Cardiac muscle cell (in vitro differentiated cells and primary cell): ENCODE measurements around the gene TDRD1. TPM values are rescaled to one million over a fixed set of nuclear protein-coding genes. Genes with fewer than 3 reads are reported as not detected.
A peak's percentile ranks its signal among the peaks of the same experiment; 100 is the strongest.
"Not testable (repeated sequence)": the region's sequence is repeated elsewhere in the genome, so short reads cannot be mapped to it uniquely, and the experiment has no call there.

Experiments used
- DNase-seq, 2 donors: peaks; one replicate each; pipeline versions ENCODE4 v3.0.0 to v3.0.0-alpha.2; 2010 to 2017; ENCODE audit warnings: low read depth in 1 of 2, low spot score in 1 of 2
- H3K27ac ChIP-seq: fragments of 200-600 bp; sonication (generic); 2 replicates; pipeline ENCODE4 v1.5.1; 2016
- H3K27me3 ChIP-seq: fragments of 200-600 bp; sonication (generic); 2 replicates; pipeline ENCODE4 v1.6.0; 2016; ENCODE audit warnings: control low read depth
- H3K36me3 ChIP-seq: fragments of 200-600 bp; sonication (generic); 2 replicates; pipeline ENCODE4 v1.5.1; 2016; ENCODE audit warnings: control low read depth
- H3K4me1 ChIP-seq: fragments of 200-600 bp; sonication (generic); 2 replicates; pipeline ENCODE4 v1.8.1; 2017; ENCODE audit warnings: low read depth, mild to moderate bottlenecking, mixed run types
- H3K4me3 ChIP-seq: fragments of 200-600 bp; sonication (generic); 2 replicates; pipeline ENCODE4 v1.5.1; 2016; ENCODE audit warnings: mild to moderate bottlenecking
- H3K9me3 ChIP-seq: fragments of 200-600 bp; sonication (generic); 2 replicates; pipeline ENCODE4 v1.5.1; 2017; ENCODE audit warnings: low read depth, mild to moderate bottlenecking, control low read depth
- polyA plus RNA-seq: library from polyadenylated mRNA; unstranded; fragments of >200 nt; fragmentation: Nextera tagmentation; extraction: Ambion mirVana; gene quantifications from 2 replicates; pipeline ENCODE4 v1.2.1, GENCODE V29; 2016
- total RNA-seq: library from RNA; depleted of rRNA; stranded (reverse); fragments of >200 nt; gene quantifications from 2 replicates; pipeline ENCODE4 v1.2.3, GENCODE V29; 2016
- TF ChIP-seq, protein P1 (sequence below): IDR thresholded peaks from 2 replicates; pipeline ENCODE4 v1.5.1; 2012; ENCODE audit warnings: low read depth, mild to moderate bottlenecking, low read length

Gene TDRD1
- total and polyA plus RNA-seq, 2 experiments from 2014 or later = not detected

DNA sequence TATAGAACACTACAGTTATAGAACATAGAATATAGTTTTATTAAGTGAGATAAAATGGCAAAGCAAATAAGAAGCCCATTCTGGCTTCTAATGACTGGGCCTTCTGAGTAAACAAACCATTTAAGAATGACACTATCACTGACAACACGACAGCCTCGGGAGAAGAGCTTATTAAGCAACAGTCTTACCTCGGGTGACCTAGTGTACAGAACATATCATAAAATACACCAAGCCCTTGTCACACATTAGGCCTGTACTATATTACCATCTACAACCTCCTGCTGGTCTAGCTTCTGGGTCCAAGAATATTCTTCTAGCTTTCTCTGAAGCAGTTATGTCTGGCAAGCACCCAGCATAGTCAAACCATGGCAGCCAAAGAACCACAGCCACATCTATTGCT, 37.1 kb upstream of the TDRD1 start:
- TF ChIP-seq, protein P1, sequence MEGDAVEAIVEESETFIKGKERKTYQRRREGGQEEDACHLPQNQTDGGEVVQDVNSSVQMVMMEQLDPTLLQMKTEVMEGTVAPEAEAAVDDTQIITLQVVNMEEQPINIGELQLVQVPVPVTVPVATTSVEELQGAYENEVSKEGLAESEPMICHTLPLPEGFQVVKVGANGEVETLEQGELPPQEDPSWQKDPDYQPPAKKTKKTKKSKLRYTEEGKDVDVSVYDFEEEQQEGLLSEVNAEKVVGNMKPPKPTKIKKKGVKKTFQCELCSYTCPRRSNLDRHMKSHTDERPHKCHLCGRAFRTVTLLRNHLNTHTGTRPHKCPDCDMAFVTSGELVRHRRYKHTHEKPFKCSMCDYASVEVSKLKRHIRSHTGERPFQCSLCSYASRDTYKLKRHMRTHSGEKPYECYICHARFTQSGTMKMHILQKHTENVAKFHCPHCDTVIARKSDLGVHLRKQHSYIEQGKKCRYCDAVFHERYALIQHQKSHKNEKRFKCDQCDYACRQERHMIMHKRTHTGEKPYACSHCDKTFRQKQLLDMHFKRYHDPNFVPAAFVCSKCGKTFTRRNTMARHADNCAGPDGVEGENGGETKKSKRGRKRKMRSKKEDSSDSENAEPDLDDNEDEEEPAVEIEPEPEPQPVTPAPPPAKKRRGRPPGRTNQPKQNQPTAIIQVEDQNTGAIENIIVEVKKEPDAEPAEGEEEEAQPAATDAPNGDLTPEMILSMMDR = no peak
- H3K27me3 ChIP-seq = no peaks in the 10 kb centered on the region
- DNase-seq = peak in 1 of 2 donors; percentile 4
- no peaks in the 10 kb centered on the region for H3K9me3 ChIP-seq
- H3K36me3 ChIP-seq = peaks cover 18% of the 10 kb centered on the region
- no peak overlapping the region for H3K4me3 ChIP-seq
- H3K4me1 ChIP-seq = no peaks in the 10 kb centered on the region
- H3K27ac ChIP-seq = no peak overlapping the region

GRCh38 chr10:114143160-114143559, 36.0 kb upstream of the TDRD1 start:
- TF ChIP-seq, protein P1 = no peak
- Histone ChIP-seq H3K4me1 (no peaks in the 10 kb centered on the region), H3K4me3 (no peak overlapping the region), H3K36me3 (peaks cover 23% of the 10 kb centered on the region), H3K27ac (no peak overlapping the region), H3K9me3 (no peaks in the 10 kb centered on the region), H3K27me3 (no peaks in the 10 kb centered on the region)
- no peak for DNase-seq

DNA sequence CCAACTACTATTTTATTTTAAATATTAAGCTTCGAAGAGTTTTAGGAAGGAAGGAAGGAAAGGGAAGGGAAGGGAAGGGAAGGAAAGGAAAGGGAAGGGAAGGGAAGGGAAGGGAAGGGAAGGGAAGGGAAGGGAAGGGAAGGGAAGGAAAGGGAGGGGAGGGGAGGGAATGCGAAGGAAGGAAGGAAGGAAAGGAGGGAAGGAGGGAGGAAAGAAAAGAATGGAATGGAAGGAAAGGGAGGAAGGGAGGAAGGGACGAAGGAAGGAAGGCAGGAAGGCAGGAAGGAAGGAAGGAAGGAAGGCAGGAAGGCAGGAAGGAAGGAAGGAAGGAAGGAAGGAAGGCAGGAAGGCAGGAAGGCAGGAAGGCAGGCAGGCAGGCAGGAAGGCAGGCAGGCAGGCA, 29.7 kb upstream of the TDRD1 start:
- not testable (repeated sequence) for H3K27ac ChIP-seq, H3K4me1 ChIP-seq, H3K9me3 ChIP-seq, H3K4me3 ChIP-seq, DNase-seq, H3K27me3 ChIP-seq
- peaks cover 29% of the 10 kb centered on the region for H3K36me3 ChIP-seq

- H3K9me3 ChIP-seq = no peaks in the 10 kb centered on the region
- DNase-seq = peak in 1 of 2 donors; percentile 55
- H3K36me3 ChIP-seq = peaks cover 20% of the 10 kb centered on the region
- TF ChIP-seq, protein P1 = no peak
- no peak overlapping the region for H3K27ac ChIP-seq
- no peak overlapping the region for H3K4me3 ChIP-seq
- no peaks in the 10 kb centered on the region for H3K4me1 ChIP-seq
- no peaks in the 10 kb centered on the region for H3K27me3 ChIP-seq
Measured at GRCh38 chr10:114151486-114151885, 27.7 kb upstream of the TDRD1 start.

- Histone ChIP-seq H3K9me3 (no peaks in the 10 kb centered on the region), H3K27ac (no peak overlapping the region), H3K4me1 (no peaks in the 10 kb centered on the region), H3K4me3 (no peak overlapping the region), H3K27me3 (no peaks in the 10 kb centered on the region), H3K36me3 (peaks cover 20% of the 10 kb centered on the region)
- TF ChIP-seq, protein P1 = no peak
- DNase-seq = no peak
Measured at GRCh38 chr10:114151892-114152291, 27.3 kb upstream of the TDRD1 start.

DNA sequence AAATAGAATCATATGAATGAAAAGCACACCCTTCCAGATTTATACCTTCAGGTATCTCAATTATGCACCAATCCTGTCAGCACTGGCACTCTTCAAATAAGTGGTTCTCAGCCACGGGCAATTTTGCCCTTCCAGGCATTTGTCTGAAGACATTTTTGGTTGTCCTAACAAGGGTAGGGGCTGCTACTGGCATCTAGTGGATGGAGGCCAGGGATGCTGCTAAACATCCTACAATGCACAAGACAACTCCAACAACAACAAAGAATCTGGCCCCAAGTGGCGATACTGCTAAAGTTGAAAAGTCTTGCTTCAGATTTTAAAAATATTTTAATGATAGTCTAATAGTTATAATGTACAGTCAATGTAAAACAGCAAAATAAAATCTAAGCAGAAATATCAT, 21.2 kb upstream of the TDRD1 start:
- H3K27ac ChIP-seq = no peak overlapping the region
- no peak for DNase-seq
- H3K9me3 ChIP-seq = no peaks in the 10 kb centered on the region

More for the DNA sequence above, 21.2 kb upstream of the TDRD1 start:
- no peaks in the 10 kb centered on the region for H3K27me3 ChIP-seq
- no peaks in the 10 kb centered on the region for H3K4me1 ChIP-seq
- TF ChIP-seq, protein P1 = no peak
- H3K4me3 ChIP-seq = no peak overlapping the region
- H3K36me3 ChIP-seq = peaks cover 14% of the 10 kb centered on the region
